ENCODE results near the gene RSF1.

DNA sequence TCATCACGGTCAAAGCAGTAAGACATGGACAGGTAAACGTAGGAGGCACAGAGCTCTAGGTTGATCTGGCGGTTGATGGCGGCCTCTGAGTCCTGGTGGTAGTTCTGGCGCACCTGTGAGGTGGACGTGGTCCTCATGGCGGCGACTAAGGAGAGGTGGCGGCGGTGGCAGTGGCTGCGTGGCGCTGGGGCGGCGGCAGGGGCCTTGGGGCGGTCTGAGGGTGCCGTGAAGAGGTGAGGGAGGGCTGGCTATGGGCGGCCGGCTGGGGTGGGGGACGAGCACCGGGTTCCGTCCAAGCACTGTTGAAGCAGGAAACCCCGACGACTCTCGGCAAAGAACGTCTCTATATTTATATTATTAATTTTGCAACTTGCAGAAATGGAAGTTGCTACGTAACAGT is 85.6 kb downstream of the RSF1 start:
- TF ChIP-seq, protein P1, sequence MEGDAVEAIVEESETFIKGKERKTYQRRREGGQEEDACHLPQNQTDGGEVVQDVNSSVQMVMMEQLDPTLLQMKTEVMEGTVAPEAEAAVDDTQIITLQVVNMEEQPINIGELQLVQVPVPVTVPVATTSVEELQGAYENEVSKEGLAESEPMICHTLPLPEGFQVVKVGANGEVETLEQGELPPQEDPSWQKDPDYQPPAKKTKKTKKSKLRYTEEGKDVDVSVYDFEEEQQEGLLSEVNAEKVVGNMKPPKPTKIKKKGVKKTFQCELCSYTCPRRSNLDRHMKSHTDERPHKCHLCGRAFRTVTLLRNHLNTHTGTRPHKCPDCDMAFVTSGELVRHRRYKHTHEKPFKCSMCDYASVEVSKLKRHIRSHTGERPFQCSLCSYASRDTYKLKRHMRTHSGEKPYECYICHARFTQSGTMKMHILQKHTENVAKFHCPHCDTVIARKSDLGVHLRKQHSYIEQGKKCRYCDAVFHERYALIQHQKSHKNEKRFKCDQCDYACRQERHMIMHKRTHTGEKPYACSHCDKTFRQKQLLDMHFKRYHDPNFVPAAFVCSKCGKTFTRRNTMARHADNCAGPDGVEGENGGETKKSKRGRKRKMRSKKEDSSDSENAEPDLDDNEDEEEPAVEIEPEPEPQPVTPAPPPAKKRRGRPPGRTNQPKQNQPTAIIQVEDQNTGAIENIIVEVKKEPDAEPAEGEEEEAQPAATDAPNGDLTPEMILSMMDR (IDR thresholded peaks at IDR 0.05): no peak
- TF ChIP-seq TCF7L2 (IDR thresholded peaks at IDR 0.05; ENCODE audit: low read depth, low read length) (no peak), SIN3A (IDR thresholded peaks at IDR 0.05; ENCODE audit: borderline replicate concordance, insufficient read depth, low read depth, low read length) (no peak), POLR2AphosphoS5 (IDR thresholded peaks at IDR 0.05; ENCODE audit: low read depth, low read length) (no peak)
- TF ChIP-seq, protein P2, sequence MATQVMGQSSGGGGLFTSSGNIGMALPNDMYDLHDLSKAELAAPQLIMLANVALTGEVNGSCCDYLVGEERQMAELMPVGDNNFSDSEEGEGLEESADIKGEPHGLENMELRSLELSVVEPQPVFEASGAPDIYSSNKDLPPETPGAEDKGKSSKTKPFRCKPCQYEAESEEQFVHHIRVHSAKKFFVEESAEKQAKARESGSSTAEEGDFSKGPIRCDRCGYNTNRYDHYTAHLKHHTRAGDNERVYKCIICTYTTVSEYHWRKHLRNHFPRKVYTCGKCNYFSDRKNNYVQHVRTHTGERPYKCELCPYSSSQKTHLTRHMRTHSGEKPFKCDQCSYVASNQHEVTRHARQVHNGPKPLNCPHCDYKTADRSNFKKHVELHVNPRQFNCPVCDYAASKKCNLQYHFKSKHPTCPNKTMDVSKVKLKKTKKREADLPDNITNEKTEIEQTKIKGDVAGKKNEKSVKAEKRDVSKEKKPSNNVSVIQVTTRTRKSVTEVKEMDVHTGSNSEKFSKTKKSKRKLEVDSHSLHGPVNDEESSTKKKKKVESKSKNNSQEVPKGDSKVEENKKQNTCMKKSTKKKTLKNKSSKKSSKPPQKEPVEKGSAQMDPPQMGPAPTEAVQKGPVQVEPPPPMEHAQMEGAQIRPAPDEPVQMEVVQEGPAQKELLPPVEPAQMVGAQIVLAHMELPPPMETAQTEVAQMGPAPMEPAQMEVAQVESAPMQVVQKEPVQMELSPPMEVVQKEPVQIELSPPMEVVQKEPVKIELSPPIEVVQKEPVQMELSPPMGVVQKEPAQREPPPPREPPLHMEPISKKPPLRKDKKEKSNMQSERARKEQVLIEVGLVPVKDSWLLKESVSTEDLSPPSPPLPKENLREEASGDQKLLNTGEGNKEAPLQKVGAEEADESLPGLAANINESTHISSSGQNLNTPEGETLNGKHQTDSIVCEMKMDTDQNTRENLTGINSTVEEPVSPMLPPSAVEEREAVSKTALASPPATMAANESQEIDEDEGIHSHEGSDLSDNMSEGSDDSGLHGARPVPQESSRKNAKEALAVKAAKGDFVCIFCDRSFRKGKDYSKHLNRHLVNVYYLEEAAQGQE (IDR thresholded peaks at IDR 0.05; ENCODE audit: insufficient read depth in 1 of 2, low read depth in 2 of 2, low read length in 1 of 2): no peak

All from Panc1 (cell line).